Activated naive CD8-positive, alpha-beta T cell treated with anti-CD3 and anti-CD28 coated beads, Interleukin-2, amount 50 U/mL, for 16 hours (primary cell): ENCODE data around the gene CPNE4.

Experiments
- DNase-seq: peaks from one replicate; pipeline ENCODE4 v3.0.0-alpha.2; 2020; ENCODE audit warnings: low read depth, low spot score

The CPNE4 gene

DNA sequence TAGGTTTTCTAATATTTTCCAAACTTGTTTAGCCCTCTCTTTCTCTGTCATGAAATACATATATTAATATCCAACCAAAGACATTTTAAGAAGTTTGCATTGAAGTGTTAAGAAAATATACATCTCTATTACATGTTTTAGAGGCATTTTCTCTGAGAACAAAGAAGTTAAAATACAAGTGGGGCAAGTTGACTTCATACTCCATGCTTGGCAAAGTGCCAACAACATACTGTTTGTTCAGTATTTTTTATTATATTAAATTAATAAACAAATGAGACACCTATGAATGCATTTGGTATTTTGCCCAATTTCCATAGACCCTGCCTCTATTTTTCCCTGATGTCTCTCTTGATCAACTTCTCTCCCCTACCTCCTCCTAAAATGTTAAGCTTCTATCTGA is 299.3 kb downstream of the CPNE4 start:
- DNase-seq = no peak

- DNase-seq = no peak
These were observed 299.7 kb downstream of the CPNE4 start for GRCh38 chr3:131735116-131735515.

DNA sequence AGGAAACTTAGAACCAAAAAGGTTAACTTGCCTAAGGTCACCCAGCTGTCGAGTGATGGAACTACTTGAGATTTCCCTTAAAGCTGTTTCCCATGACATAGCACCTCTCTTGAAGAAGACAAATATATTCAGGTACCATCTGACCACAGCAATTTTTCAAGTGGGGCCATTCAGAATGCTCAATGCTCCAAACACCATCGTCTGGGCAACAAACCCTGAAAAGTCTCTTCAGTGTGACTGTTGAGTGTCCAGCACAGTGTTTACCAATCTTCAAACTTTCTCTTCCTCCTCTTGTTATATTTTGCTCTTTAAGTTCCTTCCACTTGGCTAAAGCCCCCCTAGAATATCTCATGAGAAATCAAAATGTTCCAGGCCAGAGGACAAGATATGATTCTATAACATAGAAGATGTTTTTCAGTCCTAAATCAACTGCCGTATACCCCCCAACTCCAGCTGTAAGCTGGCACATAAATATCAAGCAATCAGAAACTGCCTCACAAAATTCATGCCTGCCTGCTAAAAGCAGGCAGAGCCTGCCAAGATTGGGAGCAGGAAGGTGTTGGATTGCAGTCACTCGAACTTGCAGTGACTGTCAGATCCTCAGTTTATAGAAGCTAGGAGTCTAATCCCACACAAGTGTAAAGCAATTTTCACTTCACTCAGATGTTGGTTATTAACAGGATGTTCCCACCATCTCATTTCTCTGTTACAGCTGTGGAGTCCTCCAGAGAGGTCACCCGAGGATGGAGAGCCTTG is 301.6 kb downstream of the CPNE4 start:
- DNase-seq = no peak

GRCh38 chr3:131731709-131732108 is 303.1 kb downstream of the CPNE4 start:
- no peak for DNase-seq

DNA sequence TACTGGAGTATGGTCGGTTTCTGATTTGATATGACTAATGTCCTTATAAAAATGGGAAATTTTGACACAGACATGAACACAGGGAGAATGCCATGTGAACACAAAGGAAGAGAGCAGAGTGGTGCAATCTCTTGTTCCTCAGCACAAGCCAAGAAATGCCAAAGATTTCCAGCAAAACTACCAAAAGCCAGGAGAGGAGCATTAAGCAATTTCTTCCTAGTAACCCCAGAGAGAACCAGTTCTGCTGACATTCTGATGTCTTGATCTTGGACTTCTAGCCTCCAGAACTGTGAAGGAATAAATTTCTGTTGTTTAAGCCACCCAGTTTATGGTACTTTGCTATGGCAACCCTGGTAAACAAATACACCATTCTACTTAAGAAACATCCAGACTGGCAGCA is 304.2 kb downstream of the CPNE4 start:
- DNase-seq = no peak

- no peak for DNase-seq
These were observed 305.2 kb downstream of the CPNE4 start for GRCh38 chr3:131729643-131730017.

GRCh38 chr3:131728898-131729642 is 305.7 kb downstream of the CPNE4 start:
- no peak for DNase-seq

- no peak for DNase-seq
These were observed 309.4 kb downstream of the CPNE4 start for GRCh38 chr3:131725414-131725813.

DNA sequence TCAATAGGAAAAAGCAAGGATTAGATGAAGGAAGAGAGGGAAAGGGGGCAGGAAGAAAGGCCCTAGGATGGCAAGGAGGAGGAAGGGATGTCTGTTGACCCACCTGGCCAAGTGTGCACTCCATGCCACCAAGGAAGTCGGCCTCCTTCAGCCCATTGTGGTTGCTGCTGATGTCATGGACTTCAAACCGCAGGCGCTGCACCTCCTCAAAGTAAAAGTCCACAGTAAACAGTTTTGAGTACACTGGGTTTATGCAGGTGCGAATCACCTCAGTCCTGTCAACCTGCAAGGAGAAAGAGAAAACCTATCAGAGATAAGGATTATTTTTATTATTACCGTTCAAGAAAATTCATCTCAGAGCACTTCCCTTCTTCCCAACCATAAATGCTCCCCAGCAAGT is 311.5 kb downstream of the CPNE4 start:
- DNase-seq = no peak

GRCh38 chr3:131717493-131717892 is 317.3 kb downstream of the CPNE4 start:
- no peak for DNase-seq

- no peak for DNase-seq
These were observed 317.9 kb downstream of the CPNE4 start for GRCh38 chr3:131716943-131717342.

DNA sequence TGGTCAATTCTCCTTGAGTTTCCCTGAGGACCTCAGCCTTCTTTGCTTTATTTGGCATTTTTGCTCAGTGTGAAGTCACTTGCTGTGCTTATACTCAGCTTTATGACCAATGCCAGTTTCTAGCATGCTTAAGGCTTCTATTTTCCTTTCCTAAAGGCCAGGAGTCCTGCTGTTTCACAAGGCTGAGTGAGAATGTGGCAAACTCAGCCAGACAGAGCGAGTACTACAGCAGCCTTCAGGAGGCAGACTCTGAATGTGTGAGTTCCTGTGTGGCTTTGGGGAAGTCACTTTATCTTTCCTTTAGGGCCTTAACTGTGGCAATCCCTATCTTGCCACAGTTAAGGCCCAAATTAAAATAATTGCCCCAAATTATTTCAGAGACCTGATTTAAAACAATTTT is 318.8 kb downstream of the CPNE4 start:
- DNase-seq = no peak

DNA sequence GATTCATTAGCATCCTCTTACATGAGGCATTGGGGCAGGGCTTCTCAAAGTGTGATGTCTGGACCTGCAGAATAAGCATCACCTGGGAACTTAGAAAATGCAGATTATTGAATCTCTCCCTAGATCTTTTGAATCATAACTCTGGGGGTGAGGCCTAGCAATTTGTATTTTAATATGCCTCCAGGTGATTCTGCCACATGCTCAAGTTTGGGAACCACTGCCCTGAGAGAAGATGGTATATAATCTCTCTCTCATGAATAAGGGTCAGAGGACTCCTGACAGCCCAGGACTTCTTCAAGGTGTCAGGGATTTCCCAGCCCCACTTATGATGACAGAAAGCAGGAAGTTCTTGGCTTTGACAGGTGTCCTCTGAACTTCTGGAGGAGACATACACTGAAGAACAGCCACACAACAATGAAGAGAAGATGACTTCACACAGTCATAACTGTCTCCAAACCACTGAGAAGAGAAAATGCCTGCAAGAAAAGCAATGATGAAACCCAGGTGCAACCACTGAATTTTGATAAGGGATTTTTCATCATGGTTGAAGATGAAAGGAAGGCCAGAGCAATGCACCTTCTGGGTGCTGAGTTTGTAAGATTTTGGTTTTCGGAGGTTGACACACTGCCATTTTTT is 320.1 kb downstream of the CPNE4 start:
- DNase-seq = no peak

DNA sequence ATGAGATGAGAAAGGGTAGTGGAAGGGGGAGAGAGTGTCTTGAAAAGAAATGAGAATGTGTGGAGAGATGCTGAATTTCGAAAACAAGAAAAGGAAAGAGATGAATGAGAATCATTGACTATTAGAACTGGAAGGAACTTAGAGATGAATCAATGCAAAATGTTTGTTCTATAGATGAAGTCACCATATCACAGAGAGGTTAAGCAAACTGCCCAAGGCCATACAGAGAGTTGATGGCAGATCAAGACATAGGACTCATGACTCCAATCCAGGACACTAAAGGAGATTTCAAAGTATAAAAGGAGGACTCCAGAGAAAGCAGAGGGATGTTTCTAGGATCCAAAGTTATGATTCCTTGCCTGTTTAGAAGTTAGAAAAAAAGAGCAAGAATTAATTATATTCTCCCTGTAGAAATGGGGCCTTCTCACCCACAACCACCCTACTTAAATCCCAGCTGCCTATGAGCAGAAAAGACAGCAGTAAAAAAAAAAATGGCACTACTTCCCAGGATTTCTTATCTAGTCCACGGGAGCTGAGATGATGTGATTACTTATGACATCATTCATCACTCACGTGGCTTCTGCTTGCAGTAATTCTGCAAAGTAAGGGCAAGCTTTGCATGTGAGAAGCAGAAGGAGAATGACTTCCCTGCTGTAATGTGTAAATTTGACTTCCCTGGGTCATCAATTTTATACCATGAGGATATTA is 321.2 kb downstream of the CPNE4 start:
- no peak for DNase-seq

- no peak for DNase-seq
These were observed 322.2 kb downstream of the CPNE4 start for GRCh38 chr3:131712662-131713061.

GRCh38 chr3:131711114-131711768 is 323.6 kb downstream of the CPNE4 start:
- no peak for DNase-seq

GRCh38 chr3:131708241-131708640 is 326.6 kb downstream of the CPNE4 start:
- no peak for DNase-seq

GRCh38 chr3:131705558-131706051 is 329.2 kb downstream of the CPNE4 start:
- no peak for DNase-seq

DNA sequence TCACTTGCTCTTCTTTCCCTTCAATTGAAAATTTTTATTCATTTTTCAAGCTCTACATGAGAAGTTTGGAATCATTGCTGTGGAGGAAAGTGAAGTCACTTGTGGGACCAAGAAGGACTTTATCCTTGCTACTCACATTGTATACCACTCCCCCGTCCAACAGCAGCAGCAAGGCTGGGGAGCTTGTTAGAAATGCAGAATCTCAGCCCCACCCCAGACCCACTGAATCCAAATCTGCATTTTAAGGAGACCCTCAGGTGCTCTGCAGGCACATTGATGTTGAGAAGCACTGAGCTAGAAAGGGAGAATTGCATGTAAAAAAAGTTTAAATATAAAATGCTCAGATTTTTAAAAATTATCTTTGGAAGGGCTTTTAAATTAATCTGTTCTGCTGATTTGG is 329.7 kb downstream of the CPNE4 start:
- no peak for DNase-seq

DNA sequence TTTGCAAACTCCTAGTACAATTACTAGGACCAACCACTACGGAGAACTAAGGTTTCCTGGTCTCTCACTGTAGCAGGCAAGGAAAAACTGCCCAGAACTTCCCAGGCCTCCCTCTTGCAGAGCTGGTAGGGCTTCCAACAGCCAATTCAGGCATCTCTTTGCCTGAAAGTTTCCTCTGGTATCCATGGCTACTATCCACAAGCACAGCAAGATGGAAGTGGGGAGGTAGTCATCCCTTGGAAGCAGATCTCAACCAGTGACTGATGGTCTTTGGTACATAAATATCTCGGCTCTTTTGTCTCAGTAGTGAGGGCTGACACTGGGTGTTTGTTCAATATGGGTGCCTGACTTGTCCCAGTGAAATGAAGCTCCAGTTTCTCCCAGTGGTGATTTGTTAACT is 330.7 kb downstream of the CPNE4 start:
- no peak for DNase-seq

- no peak for DNase-seq
These were observed 332.7 kb downstream of the CPNE4 start for GRCh38 chr3:131702146-131702545.
